HS-5 (cell line): Measurements from ENCODE around the gene MIPEP.
"Not testable (repeated sequence)": the region's sequence is repeated elsewhere in the genome, so short reads cannot be mapped to it uniquely, and the experiment has no call there.

ENCODE experiments used
- DNase-seq: peaks from one replicate; pipeline ENCODE4 v3.0.0-alpha.2; 2012; ENCODE audit warnings: low read depth

Gene MIPEP

GRCh38 chr13:23889615-23890607 lies 711 bp upstream of the MIPEP start:
- DNase-seq = no peak

DNA sequence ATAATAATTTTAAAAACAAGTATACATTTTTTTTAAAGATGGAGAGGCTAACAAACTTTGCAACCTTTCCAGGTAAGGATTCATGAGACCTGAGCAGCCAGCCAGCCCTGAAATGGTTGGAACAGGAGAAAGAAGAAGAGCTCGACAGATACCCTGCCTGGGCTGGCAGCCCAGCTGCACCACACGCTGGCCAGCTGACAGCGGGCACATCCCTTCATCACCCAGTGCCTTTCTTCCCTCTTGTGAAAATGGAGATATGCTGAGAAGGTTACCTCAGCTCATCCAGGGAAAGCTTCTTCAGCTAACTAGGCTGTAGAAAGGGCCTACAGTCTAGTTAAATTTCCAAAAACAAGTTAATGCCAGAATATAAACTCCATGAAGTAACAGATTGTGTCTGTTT lies 4.8 kb downstream of the MIPEP start:
- DNase-seq = not testable (repeated sequence)

- no peak for DNase-seq
These were observed 5.9 kb downstream of the MIPEP start for GRCh38 chr13:23883255-23883654.

DNA sequence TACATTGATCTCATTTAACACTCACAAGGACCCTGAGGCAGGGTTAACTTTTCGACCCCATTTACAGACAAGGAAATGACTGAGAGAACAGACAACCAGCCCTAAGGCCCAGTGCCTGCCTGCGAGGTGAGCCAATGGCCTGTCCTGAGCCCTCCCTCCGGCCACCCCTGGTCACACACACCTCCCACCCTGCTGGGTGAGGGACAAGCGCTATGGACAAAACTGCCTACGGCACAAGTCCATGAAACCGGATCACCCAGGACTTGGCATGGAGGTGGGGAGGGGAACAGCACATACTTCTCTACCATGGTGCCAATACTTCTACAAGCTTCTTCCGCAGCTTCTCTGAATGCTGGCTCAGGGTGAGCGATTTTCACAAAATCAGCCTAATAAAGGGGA lies 7.8 kb downstream of the MIPEP start:
- not testable (repeated sequence) for DNase-seq

DNA sequence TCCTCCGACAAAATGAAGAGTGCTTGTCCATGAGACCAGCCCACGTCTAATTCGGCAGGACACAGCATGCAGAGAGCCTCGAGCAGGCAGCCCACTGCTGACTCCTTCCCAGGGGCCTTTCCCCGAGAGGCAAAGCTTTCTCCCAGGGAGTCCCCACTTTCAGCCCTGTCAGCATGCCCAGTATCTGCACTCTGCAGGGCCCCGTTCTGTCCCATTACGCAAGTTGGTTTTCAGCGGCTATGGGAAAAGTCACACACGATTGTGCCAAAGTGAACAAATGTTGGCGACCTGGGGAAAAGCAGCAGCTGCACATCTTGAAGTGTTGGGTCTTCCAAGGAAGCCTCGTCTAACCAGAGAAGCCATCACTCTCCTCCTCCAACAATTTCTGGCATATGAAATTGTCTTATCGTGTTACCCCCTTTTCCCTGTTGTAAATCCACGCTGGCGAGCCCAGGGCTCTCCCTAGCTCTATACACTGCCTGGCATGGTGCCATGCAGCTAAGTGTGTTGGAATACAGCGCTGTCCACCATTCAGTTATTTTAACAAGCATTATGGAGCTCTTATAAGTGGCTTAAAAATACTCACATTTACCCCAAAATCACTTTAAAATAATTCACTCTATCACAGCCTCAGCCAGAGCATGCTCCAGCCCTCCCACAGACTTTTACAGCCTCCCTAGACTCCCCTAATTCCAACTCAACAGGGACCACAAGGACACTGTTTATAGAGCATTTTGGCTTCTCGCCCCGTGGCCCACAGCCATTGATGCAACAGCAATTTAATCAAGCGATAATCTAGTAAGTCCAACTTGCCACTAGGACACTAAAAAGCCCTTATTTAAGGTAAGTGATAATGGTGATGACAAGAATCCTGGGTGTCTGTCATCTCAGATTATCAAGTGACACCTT lies 8.5 kb downstream of the MIPEP start:
- DNase-seq = not testable (repeated sequence)

DNA sequence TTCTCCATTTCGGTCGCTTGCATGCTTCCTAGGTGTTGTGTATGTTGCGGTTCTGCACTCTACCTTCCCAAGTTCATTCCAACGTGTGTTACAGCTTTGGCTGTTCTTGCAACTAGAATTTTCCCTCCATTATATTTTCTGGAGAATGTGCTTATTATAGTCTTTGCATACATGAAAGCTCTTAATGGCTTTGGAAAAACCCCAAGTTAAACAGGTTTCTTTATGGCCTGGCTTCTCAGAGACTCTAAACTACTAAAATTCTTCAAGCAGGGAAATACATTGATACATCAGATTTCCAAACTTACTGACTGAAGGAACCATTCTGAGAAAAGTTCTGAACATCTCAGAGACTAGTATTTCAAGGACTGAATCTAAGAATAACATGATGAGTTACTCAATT lies 11.9 kb downstream of the MIPEP start:
- no peak for DNase-seq

DNA sequence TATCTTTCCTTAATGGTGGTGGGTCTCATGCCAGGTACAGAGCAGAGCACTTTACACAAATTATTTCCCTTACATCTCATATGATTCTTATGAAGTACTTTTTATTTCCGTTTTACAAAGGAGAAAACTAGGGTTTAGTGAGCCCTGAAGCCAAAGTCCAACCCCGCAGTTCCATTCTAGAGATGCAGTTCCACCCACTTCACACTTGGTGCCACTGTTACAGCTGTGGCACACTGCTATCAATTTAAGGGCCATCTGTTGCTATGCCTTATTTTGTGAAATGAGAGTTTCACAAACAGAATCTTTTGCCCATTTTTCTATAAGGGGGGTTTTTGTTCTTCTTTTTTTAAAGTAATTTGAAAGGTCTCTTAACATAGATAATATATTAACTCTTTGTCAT lies 12.9 kb downstream of the MIPEP start:
- DNase-seq = no peak

- DNase-seq = no peak
These were observed 17.5 kb downstream of the MIPEP start for GRCh38 chr13:23871616-23872220.

DNA sequence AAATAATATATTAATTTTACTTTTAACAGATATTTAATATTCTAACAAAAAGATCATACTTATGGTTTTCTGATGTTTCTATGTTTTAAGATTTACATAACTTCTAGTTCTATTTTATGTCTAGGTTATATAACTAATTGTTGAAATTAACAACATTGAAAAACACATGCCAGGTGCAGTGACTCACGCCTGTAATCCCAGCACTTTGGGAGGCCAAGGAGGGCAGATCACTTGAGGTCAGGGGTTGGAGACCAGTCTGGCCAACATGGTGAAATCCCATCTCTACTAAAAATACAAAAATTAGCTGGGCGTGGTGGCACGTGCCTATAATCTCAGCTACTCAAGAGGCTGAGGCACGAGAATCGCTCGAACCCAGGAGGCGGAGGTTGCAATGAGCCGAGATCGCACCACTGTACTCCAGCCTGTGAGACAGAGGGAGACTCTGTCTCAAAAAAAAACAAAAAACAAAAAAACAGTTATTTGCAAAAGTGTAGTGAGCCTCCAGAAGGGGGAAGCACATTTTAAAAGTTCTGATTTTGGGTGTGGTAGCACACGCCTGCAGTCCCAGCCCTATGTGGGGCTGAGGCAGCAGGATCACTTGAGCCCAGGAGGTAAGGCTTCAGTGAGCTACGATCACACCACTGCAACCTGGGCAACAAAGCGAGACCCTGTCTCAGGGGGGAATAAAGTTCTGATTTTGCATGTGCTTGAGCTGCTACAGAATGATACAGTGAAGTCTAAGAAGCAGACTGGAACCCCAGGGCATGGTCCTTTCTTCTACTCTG lies 18.7 kb downstream of the MIPEP start:
- no peak for DNase-seq

GRCh38 chr13:23868521-23868920 lies 20.7 kb downstream of the MIPEP start:
- peak; percentile 57 for DNase-seq

GRCh38 chr13:23867027-23867491 lies 22.1 kb downstream of the MIPEP start:
- DNase-seq = no peak

DNA sequence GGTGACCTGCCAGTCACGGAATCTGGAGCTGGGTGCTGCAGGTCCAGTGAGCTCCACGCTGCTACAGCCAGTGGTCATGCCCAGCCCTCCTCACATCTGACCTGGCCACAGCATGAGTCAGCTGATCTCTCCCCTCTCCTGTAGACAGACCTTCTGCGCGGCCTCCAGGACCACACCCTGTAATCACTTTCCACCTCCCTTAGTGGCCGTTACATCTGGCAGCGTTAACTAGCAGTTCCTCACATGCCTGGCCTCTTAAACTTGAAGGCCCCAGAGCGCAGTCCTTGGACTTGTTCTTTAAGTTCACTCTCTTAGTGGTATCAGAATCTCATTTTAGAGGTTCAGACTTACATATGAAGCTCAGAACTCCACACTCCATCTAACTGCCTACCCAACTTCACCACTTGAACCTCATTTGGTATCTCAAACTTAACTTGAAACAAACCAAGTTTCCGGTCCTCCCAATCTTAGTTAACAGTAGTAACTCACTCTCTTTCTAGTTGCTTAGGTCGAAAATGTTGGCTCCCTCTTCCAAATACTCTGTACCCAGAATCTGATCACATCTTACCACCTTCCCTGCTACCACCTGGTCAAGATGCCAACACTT lies 22.7 kb downstream of the MIPEP start:
- DNase-seq = no peak

DNA sequence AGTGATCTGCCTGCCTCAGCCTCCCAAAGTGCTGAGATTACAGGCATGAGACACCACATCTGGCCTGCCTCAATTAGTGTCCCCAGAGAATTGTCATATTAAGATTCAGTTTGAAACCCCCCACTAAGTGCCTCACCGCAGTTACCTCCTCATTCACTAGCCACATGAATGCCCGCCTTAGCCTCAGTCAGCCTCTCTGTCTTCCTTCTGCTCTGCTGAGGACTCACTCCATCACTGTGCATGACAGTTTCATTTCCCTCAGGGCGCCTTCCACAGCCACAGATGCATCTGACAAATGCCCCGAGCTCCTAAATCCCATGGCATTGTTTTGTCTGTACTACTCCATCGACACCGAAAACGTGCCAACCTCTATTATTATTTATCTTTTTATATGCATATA lies 23.3 kb downstream of the MIPEP start:
- no peak for DNase-seq

DNA sequence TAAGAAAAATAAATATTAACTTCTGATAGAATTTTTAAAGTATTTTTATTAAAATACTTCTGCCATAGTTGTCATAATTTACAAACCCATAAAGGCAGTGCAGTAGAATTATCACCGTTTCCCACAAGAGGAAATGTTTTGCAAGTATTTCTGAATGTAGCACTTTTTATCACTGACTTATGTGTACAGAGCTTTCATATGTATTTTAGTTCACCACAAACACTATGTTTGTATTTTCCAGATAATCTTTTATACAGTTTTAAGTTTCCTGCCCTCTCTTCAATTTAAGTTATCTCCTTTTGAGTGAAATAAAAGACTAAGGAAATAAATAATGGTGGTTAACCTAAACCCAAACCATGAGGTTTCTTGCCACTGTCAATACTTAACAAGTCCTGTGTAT lies 24.2 kb downstream of the MIPEP start:
- DNase-seq = no peak

GRCh38 chr13:23861310-23861709 lies 27.9 kb downstream of the MIPEP start:
- no peak for DNase-seq

DNA sequence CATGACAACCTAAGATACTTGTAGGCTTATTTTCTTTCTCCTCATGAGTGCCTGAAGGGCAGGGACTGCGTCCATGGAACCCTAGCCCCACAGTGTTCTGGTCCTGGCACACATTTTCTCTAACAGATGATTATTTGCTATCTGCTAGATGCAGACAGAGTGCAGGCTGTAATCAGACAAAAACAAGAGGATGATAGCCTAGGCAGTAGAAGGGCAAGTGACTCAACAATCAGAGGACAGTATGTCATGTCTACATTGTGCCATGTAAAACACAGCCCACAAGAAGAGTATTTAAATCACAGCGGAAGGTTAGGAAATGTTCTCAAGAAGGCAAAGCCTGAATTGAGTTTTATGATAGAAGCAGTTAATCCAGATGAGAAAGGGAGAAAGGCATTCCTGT lies 29.3 kb downstream of the MIPEP start:
- DNase-seq = no peak

DNA sequence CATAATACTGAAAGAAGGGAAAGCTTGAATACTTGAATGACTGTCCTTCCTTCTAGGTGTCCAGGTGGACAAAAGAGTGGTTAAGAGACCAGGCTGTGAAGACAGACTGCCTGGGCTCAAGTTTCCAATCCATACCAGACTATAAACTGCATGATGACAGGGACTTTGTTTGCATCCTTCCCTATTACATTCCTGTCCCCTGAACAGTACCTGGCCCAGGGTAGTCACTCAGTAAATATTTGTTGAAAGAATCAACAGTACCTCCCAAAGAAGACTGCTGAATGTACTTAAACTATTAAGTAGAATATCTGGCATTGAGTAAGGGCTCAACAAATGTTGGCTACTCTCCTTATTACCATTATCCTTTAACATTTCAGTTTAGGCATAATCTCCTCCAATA lies 29.7 kb downstream of the MIPEP start:
- DNase-seq = no peak

- no peak for DNase-seq
These were observed 30.7 kb downstream of the MIPEP start for GRCh38 chr13:23858546-23858945.

GRCh38 chr13:23856008-23856750 lies 33.0 kb downstream of the MIPEP start:
- DNase-seq = no peak

DNA sequence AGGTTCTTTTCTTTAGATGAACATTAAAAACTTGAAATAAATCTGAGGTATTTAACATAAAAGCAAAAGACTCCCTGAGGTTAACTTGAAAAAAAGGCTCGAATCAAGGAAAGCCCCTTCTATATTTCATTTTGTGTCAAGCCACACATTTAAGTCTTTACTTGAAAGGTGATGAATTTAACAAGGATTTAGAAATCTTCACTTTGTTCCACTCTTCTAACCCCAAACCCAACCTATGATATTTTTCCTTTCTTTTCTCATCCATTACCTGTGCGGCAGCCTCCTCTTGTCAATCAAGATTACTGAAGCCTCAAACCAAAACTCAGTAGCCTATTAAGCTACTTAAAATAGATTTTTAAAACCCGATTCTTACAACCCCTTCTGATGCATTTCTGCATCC lies 33.8 kb downstream of the MIPEP start:
- DNase-seq = no peak
